ENCODE data around the gene GPRC5A.
A peak's percentile ranks its signal among the peaks of the same experiment; 100 is the strongest.
"Not testable (repeated sequence)": the region's sequence is repeated elsewhere in the genome, so short reads cannot be mapped to it uniquely, and the experiment has no call there.

Gene GPRC5A, protein sequence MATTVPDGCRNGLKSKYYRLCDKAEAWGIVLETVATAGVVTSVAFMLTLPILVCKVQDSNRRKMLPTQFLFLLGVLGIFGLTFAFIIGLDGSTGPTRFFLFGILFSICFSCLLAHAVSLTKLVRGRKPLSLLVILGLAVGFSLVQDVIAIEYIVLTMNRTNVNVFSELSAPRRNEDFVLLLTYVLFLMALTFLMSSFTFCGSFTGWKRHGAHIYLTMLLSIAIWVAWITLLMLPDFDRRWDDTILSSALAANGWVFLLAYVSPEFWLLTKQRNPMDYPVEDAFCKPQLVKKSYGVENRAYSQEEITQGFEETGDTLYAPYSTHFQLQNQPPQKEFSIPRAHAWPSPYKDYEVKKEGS

DNA sequence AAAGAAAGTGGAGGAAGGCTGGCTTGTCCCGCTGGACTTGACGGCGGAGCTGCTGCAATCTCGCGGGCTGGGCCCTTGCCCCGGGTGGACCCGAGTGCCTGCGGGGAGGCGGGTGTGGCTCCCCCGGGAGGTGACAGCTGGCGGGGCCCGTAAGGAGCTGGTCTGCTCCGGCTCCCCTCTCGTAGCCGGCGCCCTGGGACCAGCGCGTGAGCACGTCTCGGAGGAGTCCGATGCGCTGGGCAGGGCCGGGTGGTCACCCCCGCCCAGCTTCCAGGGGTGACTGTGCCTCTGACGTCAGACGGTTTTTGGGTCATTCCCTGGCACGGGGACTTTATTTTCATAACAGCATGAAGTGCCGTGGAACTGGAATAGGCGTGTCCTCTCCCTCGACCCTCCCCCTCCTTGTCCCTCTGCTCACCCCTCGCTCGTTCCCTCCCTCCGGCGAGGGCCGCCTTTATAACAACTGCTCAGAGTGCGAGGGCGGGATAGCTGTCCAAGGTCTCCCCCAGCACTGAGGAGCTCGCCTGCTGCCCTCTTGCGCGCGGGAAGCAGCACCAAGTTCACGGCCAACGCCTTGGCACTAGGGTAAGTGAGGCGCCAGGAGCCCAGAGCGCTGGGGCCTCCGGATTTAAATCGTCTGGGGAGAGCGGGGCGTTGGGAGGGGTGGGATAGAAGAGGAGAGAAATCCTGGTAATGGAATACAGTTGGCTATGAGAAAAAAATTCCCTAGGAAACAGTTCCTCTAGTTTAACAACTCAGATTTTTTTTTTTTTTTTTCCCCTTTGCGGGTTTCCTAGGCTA lies at the start of gene GPRC5A:
Gene GPRC5A (plus strand): TSS at position 483 of the 801 bp plus-strand sequence. CDS start 16,688 bp downstream, outside the sequence.
- peak; percentile 7 for DNase-seq (ENCODE audit: low spot score)

DNA sequence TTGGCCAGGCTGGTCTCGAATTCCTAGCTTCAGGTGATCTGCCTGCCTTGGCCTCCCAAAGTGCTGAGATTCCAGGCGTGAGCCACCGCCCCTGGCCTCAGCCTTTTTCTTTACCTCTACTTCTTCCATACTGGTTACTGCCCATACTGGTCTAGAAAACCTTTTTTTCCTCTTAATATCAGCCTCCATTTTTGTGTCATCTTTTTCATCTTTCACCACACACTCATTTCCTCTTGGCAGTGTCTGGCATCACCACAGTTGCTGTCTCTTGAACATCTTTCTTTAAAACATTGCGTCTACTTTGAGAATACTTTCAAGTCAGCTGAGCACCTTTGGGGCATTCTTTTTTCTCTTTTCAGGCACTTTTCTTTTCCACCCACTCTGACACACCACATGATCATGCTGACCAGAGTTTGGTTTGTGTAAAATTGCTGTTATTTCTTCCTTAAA lies 45.5 kb upstream of the GPRC5A start:
- DNase-seq (ENCODE audit: low spot score) = peak; percentile 19

DNA sequence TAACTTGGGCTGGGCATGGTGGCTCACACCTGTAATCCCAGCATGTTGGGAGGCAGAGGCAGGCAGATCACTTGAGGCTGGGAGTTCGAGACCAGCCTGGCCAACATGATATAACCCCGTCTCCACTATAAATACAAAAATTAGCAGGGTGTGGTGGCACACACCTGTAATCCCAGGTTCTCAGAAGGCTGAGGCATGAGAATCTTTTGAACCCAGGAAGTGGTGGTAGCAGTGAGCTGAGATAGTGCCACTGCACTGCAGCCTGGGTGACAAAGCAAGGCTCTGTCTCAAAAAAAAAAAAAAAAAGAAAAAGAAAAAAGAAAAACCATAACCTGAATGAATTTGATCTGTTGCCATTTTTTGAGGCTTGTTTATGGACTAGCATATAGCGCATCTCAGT lies 44.6 kb upstream of the GPRC5A start:
- peak; percentile 65 for DNase-seq (ENCODE audit: low spot score)

DNA sequence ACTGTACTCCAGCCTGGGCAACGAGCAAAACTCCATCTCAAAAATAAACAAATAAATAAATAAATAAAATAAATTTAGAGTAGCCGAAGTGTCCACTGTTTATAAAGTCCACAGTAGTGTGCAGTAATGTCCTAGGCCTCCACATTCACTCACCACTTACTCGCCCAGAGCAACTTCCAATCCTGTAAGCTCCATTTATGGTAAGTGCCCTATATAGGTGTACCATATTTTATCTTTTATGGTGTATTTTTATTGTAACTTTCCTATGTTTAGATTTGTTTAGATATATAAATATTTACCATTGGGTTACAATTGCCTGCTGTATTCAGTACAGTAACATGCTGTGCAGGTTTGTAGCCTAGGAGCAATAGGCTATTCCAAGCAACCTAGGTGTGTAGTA lies 37.9 kb upstream of the GPRC5A start:
- DNase-seq (ENCODE audit: low spot score) = no peak

DNA sequence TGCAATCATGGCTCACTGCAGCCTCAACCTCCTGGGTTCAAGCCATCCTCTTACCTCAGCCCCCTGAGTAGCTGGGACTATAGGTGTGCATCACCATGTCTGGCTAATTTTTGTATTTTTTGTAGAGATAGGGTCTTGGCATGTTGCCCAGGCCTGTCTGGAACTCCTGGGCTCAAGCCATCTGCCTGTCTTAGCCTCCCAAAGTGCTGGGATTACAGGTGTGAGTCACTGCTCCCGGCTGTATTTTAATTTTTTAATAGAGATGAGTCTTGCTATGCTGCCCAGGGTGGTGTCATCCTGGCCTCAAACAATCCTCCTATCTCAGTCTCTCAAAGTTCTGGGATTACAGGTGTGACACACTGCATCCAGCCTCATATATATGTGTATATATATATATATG lies 31.7 kb upstream of the GPRC5A start:
- DNase-seq (ENCODE audit: low spot score) = no peak

DNA sequence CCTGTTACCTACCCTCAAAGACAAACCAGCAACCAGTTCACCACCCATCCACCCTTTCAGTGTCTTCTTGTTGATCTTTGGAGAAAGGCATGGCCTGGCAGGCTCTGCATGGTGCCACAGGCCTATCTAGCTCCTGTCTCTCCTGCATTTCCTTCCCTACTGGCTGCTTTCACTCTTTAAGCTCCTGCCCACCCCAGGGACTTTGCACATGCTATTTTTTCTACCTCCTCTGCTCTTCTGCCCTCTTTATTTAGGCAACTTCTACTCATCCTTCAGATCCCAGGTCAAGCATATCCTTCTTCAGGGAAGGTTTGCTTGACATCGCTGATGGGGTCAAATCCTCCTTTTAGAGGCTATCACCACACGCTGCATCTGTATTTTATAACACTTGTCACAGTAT lies 27.1 kb upstream of the GPRC5A start:
- no peak for DNase-seq (ENCODE audit: low spot score)

DNA sequence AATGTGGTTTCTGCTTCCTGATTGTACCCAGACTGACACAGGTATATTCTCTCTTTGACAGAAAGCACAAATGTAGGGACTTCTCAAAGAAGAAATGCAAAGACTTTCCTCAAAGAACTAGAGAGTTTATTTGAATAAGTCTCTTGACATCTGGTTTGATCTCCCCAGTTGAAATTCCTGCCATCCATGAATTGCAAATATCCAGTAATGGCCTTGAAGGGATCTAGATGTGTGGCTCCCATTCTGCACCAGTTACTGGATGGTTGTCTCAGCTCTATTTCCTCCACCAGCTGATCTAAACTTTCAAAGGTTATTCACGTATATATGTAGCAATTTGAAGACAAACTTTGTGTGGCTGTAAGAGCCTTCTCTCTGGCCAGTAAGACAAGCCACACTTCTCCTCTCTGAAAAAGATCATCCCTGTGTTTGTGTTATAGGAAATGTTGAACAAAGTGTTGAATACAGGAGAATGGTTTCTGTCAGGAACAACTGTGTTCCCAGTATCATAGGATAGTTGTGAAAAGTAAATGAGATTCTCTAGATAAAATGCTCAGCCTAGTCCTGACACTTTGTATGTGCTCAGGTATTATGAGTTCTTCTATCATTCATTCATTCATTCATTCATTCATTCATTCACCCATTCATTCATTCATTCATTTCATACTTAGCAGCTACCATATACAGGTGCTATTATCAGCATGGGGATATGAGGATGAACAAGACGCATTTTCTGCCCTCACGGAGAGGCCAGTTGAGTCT lies 22.7 kb upstream of the GPRC5A start:
- no peak for DNase-seq (ENCODE audit: low spot score)

DNA sequence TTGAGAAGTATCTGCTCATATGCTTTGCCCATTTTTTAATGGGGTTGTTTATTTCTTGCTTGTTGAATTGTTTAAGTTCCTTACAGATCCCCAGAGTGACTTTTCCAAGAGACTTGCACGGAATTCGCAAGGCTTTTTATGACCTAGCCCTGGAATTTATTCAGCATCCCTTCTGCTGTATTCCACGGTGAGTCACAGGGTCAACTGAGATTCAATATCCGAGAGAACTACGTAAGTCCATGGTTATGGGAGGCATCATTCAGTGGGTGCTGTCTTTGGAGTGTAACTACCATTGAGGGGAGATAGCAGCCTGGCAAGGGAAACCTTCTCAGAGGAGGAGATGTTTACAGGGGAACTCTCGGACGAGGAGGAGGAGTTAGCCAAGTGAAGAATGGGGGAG lies 20.9 kb upstream of the GPRC5A start:
- no peak for DNase-seq (ENCODE audit: low spot score)

DNA sequence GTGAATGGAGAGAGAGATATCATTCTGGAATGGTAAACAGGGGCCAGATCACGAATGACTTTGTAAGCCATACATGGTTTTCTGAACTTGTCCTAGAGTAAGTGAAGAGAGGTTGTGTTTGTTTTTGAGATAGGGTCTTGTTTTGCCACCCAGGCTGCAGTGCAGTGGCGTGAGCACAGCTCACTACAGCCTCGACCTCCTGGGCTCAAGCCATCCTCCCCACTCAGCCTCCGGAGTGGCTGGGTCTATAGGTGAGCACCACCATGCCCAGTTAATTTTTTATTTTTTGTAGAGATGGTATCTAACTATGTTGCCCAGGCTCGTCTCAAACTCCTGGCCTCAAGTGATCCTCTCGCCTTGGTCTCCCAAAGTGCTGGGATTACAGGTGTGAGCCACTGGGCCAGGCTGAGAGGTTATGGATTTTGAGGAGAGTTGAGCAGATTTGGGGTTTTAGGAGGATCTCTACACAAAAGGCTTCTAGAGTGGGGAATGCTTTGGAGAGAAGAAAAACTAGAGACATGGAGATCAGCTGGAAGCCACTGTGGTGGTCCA lies 19.7 kb upstream of the GPRC5A start:
- DNase-seq (ENCODE audit: low spot score) = no peak

DNA sequence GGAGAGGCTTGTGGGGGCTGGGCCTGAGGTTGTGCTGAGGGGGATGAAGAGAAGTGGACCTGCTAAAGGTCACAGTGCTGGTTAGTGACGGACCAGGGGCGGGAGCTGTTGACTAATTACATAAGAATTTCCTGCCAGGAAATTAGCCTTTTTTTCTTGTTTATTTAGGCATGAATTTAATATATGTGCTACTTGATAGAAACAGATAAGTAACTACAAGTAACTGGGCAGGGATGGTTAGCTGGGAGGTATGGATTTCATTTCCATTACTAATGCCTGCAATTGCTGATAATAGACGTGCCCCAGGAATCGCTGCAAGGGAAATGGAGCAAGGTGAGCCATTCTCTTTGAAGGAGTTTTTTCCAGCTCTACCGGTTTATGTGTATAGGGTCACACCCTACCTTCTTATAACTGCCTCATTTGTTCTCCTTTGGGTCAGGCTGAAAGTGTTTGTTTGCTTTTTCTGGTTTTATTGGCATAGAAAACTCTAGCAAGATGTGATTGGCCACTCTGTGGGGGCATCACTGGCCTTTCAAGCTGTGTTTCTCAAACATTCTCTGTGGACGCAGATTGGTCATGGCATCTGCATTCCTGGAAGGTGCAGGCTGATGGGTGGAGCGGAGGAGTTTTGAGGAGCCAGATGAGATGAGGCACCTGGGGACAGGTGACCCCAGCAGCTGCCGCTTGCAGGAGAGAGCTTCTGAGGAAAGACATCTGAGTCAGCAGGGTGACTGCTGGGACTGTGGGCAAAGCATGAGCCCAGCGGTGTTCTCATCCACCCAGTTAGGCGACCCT lies 19.0 kb upstream of the GPRC5A start:
- DNase-seq (ENCODE audit: low spot score) = no peak

DNA sequence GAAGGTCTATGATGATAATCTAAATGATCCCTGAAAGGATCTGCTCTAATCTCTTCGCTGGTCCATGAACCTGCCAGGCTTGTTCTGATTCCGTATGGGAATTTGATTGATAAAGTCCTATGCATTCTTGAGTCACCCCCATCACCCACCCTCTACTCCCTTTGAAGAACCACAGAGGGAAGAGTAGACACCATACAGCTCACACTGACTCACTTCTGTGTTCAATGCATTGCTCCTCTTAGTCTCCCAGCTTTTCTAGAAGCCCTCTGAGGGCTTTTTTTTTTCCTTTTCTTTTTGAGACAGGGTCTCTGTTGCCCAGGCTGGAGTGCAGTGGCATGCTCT lies 18.5 kb upstream of the GPRC5A start:
- DNase-seq (ENCODE audit: low spot score) = no peak

DNA sequence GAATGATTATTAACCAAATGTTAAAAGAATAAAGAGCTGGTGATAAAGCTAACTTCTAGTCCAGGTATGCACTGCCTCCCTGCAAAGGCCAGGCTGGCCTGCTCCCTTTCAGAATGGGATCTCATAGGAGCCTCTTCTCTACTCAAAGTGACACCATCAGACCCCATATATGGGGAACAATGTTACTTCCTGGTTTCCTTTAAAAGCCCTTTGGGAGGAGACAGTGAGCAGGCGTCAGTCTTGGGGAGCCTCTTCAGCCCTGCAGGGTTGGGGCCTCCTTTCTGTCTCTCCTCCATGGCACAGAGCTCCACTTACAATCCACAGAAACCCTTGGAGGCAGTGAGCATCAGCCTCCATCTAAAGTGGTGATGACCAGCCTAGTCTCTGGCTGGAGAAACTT lies 17.3 kb upstream of the GPRC5A start:
- no peak for DNase-seq (ENCODE audit: low spot score)

DNA sequence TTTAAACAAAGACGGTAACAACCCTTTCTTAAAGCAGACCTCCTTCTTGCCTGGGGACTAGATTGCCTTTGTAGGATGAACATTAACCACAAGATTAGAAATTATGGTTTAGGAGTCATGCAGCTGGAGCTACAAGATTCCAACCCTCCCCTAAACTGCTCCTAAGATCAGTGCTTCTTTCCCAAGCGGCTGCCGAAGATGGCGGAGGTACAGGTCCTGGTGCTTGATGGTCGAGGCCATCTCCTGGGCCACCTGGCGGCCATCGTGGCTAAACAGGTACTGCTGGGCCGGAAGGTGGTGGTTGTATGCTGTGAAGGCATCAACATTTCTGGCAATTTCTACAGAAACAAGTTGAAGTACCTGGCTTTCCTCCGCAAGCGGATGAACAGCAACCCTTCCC lies 16.1 kb upstream of the GPRC5A start:
- DNase-seq (ENCODE audit: low spot score) = not testable (repeated sequence)

DNA sequence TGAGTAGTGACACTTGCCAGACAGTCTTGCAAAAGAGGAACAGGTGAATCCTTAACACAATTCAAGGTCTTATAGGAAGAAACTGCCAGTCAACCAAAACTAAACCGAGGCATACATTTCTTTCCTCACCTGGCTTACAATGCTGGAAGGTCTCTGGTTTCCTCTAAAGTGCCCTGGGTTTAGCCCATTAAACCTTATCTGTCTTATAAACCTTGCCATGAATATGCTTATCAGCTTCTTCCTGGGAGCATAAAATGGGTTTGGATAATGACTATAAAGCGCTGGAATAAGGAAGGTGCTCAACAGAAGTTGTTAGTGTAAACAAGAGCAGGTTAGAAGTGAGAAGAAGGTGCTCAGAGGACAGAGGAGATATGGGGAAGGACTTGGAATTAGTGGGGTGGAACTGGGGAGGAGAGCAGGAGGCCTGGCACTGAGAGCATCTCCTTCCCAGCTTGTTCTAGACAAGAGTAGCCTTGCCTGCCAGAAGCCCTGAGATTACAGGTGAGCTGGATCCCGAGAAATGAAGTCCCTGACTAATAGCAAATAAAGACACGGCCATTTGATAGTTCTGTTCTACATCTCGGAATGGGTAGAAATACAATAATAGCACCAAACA lies 14.1 kb upstream of the GPRC5A start:
- DNase-seq (ENCODE audit: low spot score) = no peak

DNA sequence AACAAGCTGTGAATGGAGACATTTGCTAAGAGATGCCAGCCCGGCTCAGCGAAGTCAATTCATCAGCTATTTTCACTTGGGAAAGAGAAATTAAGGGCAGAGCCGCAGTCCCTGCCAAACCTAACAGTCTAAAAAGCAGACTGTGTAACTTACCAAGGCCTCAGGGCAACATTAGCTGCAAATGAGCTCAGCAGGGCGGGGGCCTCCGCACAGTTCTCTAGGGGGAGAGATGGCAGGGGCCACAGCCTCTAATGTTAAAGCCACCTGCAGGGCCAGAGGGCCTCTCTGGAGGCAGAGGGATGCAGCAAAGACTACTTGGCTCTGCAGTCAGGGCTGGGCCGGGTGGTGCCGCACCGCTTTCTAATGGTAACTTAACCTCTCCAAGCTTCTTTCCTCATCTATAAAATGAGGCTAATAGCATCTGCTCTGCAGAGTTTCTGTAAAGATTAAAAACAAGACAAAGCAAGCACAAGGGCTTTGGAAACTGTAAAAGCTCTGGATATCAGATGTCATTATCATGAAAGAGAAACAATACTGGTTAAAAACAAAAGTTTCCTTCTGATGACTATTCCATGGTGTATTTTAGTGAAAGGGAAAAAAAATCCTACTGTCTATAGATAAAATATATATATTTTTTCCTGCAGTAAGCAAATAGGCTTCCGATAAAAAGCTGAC lies 13.4 kb upstream of the GPRC5A start:
- DNase-seq (ENCODE audit: low spot score) = no peak

DNA sequence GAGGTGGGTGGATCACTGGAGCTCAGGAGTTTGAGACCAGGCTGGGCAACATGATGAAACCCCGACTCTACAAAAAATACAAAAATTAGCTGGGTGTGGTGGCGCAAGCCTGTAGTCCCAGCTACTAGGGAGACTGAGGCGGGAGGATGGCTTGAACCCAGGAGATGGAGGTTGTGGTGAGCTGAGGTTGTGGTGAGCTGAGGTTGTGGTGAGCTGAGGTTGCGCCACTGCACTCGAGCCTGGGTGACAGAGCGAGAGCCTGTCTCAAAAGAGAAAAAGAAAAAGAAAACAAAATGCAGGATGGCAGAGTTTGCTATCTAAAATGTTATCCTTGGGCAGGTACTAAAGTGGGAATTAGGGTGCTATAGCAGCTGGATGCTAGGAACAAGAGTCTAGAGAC lies 10.8 kb upstream of the GPRC5A start:
- no peak for DNase-seq (ENCODE audit: low spot score)

DNA sequence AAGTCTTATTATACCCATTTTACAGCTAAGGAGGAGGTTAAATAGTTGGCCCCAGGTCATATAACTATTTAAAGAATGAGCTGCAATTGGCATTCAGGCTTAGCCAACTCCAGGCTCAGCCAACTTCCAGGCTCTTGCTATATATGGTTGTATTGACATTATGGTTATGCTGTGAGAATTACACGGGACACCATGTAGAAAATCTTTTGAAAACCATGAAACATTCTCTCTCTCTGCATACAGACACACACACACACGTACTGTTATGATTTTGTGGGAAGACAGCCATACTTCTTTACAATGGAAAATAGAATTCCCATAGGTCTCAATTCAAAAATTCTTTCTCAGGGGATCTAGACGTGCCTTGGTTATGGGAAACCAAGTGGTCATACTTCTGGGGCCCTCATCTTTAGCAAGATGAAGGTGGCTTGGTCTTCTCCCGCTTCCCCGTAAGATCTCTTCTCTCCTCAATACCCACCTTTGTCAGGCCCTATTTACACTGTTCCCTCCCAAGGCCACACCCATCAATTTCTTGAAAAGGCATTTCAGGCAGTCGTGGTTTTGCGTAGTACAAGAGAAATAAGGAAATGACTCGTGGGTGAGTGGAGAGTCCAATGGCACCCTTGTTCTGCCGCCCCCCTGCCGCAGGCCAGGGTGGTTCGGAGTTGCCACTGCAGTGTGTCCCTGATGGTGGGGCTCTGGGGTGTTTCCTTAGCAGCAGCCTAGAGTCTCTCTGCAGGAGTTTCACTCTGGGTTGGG lies 10.0 kb upstream of the GPRC5A start:
- DNase-seq (ENCODE audit: low spot score) = no peak

DNA sequence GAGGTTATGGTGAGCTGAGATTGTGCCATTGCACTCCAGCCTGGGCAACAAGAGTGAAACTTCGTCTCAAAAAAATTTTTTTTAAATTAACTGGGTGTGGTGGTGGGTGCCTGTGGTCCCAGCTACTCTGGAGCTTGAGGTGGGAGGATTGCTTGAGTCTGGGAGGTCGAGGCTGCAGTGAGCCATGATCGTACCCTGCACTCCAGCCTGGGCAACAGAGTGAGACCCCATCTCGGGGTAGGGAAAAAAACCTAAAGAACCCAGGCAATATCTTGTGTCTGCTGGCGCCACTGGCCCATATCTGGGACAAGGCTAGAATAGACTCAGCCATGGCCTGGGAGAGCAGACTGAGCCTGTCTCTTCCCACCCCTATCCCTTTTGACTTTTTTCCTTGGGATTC lies 9.1 kb upstream of the GPRC5A start:
- DNase-seq (ENCODE audit: low spot score) = no peak

DNA sequence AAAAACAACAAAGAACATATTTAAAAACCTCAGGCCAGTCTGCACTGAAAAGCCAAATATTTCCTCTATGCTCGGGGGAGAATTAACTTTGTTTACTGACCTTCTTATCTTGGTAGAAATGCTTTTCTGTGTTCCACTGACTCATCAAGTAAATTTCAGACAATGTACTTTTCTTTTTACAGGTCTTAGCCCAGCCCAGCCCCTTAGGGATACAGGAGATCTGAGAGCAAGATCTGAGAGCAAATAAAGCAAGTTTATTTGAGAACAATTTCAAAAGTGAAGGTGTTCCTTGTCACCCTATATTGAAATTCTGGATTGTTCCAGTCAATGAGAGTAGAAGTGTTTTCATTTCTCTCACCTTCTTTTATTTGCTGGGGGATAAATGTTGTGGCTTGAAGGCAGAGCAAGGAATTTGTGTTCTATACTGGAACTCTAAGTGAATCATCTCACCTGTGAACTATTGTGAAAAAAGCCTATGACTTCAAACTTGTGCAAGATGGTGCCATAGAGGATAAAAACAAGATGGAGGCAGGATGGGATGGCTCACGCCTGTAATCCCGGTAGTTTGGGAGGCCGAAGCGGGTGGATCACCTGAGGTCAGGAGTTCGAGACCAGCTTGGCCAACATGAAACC lies 7.9 kb upstream of the GPRC5A start:
- no peak for DNase-seq (ENCODE audit: low spot score)

Data from CD4-positive, alpha-beta T cell treated with Interleukin-2 at 100 ng/mL for 4 hours (primary cell).